GM12872 (cell line): Measurements from ENCODE around the gene HLA-A.

ENCODE experiments used
- CTCF ChIP-seq: IDR thresholded peaks from 3 replicates; pipeline ENCODE4 v1.5.1; 2011; ENCODE audit warnings: low read depth, mild to moderate bottlenecking, low read length, moderate library complexity; ENCODE audit not compliant: insufficient read depth

The HLA-A gene

DNA sequence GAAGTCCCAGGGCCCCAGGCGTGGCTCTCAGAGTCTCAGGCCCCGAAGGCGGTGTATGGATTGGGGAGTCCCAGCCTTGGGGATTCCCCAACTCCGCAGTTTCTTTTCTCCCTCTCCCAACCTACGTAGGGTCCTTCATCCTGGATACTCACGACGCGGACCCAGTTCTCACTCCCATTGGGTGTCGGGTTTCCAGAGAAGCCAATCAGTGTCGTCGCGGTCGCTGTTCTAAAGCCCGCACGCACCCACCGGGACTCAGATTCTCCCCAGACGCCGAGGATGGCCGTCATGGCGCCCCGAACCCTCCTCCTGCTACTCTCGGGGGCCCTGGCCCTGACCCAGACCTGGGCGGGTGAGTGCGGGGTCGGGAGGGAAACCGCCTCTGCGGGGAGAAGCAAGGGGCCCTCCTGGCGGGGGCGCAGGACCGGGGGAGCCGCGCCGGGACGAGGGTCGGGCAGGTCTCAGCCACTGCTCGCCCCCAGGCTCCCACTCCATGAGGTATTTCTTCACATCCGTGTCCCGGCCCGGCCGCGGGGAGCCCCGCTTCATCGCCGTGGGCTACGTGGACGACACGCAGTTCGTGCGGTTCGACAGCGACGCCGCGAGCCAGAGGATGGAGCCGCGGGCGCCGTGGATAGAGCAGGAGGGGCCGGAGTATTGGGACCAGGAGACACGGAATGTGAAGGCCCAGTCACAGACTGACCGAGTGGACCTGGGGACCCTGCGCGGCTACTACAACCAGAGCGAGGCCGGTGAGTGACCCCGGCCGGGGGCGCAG is at the start of gene HLA-A:
HLA-A (plus strand) TSS at position 258 of the 778 bp plus-strand sequence; CDS start at position 280, 22 bp downstream.
- no peak for TF ChIP-seq CTCF

DNA sequence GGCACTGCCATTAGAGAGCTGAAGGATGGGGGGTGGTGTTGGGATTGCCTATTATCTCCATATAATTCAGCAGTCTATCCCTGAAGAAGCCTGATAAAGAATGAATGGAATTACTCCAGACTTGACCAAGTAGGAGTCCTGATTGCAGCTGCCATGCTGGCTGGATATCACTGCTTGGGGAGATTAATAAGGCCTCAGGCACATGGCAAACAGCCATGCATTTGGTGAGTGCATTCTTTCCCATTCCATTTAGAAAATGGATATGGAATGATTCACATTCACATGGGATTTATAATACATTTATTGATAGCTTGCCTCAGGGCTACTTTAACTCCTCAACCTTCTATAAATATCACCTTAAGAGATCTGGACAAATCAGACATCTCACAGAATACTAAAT is 49.6 kb upstream of the HLA-A start:
- no peak for TF ChIP-seq CTCF

GRCh38 chr6:29899281-29899680 is 43.1 kb upstream of the HLA-A start:
- no peak for TF ChIP-seq CTCF

- TF ChIP-seq CTCF, result no peak
These were observed 37.0 kb upstream of the HLA-A start for GRCh38 chr6:29905286-29905685.

DNA sequence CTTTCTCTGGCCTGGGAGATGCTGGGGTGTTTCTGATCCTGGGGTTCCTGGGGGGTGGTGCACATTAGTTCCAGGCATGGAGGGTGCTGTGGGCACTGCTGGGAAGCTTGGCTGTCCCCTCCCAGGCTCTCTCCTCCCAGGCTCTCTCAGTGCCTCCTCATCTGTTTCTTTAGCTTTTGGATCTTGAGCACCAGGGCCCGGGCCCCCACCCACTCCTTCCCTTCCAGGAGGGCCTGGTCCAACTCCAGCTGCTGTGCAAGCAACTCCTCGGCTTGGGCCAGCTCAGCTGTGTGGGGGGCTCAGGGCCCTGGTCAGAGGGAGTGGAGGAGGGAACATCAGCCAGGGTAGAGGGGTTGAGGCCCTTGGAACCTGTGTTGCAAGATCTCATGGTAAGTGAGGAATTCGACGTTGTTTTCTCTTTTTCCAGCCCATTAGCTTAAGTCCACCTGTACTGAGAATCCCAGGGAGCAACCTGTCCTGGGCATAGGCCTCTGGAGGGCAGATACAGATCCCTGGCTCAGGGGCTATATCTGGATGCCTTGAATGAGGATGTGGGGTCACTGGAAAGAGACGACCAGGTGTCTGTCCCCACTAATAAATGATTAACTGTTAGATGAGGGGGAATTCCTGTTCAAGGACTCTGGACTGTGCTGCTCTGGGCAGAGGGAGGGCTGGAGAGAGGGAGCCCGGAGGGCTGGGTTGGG is 34.5 kb upstream of the HLA-A start:
- no peak for TF ChIP-seq CTCF

DNA sequence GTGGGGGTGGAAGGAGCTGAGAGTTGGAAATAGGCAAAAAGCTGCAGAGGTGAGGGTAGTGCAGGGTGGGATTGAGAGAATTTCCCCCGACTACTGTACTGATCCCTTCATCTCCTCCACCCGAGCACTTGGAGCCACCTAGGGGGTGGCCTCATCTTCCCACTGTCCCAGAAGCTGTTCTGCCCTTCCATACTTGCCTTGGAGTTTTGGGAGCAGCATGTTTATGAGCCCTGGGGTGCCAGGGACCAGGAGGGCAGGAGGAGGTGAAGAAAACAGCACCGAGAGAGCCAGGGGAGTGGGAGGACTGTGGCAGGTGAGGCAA is 34.0 kb upstream of the HLA-A start:
- no peak for TF ChIP-seq CTCF

DNA sequence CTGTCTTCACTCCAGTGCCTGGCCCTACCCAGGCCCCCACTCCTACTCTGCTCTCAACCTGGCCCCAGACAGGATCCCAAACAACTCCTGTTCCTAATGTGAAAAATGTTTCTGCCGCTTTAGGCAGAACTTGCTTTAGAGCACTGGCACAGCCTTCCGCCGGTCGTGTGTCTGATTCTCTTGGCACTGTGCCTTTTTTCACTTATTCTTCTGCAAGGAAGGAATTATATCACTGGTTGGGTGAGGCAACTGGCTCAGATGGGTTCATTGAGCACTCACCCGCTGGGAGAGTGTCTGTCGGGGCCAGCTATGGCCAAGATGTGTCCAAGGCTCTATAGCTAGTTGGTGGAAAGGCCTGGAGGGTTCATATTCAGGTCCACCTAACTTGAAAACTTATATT is 33.6 kb upstream of the HLA-A start:
- no peak for TF ChIP-seq CTCF
